DOHH2 (cell line): ENCODE measurements around the gene TDRD6.

Source experiments
- CTCF ChIP-seq: fragments of 200-600 bp; sonication (generic); IDR thresholded peaks from one replicate; pipeline ENCODE4 v1.5.1; 2014; ENCODE audit warnings: antibody characterized with exemption, mild to moderate bottlenecking, low read depth, low read length; ENCODE audit not compliant: poor library complexity, severe bottlenecking
- EZH2phosphoT487 ChIP-seq: fragments of 200-600 bp; sonication (generic); IDR thresholded peaks from 2 replicates; pipeline ENCODE4 v1.6.1; 2017; ENCODE audit warnings: borderline replicate concordance, mild to moderate bottlenecking, antibody characterized with exemption, low read length, moderate library complexity, mixed read lengths

- TF ChIP-seq CTCF (no peak), EZH2phosphoT487 (no peak)
Observed at GRCh38 chr6:46690141-46690755, 2.6 kb downstream of the TDRD6 start.
